ENCODE data around the gene HSPA4L.

HSPA4L gene

DNA sequence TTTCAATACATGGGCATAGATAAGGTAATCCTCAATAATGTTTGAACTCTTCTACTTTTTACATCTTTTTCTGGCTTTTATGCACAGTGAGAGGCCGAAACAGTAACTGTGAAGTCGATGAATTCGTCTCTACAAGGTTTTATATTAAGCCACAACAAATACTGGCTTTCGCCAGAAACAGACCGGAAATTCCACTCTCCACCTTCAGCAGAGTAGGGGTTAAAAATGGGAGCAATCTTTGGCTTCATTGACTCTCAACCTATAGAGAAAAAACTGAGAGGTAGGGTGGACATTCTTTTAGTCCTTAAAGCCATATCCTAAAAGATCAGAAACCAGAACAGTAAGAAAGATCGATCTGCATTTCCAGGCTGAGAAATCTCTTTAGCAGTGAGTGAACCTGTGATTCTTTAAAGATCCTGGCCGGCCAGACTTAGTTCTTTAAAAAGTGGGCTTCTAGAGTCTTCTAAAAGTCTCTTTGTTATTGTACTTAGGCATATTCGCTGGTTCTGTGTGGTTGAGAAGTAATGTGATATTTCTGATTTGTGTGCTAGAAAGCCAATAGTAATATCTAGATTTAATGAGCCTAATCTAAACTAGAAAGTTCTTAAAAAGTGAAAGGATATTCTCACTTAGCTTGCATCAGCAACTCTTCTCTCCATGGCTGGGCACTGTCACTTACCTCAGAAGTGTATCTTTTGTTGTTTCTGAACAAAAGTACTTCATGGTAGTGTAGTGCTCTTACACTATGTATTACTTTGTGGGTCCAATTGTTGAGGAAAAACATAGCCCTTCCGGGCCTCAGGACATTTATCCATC is 2.0 kb downstream of the HSPA4L start:
- no peak for DNase-seq (ENCODE audit: low read depth)

DNA sequence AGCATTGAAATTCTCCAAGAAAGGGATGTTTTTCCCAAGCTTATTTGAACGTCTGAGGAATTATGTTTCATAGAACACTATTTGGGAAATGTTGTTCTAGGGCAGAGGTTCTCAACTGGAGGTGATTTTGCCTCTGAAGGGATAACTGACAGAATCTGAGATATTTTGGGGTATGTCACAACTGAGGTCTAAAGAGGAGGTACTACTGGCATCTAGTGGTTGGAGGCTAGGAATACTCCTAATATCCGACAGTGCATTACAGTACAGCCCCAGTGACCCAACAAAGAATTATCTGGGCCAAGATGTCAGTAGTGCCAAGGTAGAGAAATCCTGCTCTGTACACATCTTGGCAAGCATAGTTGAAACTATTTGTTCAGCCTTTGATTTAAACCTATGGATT is 6.4 kb downstream of the HSPA4L start:
- no peak for DNase-seq (ENCODE audit: low read depth)

DNA sequence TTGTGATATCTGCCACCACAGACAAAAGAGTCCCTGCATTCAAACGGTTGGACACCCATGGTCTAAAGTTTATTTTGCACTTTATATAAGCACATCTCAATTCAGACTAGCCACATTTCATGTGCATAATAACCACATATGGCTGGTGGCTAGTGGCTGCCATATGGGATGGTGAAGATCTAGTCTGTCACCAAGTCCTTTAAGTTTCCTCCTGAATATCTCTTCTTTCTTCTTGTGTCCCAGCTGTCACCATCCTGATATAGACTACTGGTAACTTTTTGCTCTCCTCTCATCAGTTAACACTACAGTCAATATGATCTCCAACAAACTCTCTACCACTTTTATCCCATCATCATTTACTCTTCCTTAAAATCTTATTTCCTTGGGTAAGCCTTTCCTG is 9.3 kb downstream of the HSPA4L start:
- DNase-seq (ENCODE audit: low read depth) = no peak

DNA sequence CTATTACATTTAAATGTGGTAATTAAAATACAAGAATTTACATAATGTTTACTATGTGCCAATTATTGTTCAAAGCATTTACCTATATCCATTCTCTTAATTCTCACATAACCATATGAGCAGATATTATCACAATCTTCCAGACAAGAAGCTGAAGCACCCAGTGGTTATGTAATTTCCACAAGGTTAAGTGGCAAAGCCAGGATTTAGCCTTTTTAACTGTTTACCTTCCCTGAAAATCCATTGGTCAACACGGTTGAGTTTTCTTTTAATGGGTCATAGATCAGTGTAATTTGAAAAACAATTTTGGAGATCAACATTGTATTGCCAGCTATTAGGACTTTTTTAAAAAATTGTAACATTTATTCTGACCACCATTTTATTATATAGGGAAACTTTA is 11.4 kb downstream of the HSPA4L start:
- no peak for DNase-seq (ENCODE audit: low read depth)

DNA sequence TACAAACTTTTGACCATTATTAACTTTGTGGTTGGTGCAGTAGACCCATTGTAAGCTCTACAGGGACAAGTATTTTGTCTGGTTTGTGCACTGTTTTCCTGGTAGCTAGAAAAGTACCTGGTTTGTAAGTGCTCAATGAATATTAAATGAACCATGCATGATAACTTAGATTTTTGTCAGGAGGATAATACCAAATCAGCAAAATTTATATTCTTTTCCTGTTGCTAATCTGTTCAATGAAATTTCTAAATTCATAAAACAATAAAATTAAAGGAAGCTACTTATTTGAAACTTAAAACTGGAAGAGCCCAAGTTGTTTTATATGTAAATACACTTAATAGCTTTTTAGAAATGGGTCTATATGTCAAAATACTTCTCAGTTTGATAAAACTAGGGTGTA is 17.6 kb downstream of the HSPA4L start:
- DNase-seq (ENCODE audit: low read depth) = no peak

DNA sequence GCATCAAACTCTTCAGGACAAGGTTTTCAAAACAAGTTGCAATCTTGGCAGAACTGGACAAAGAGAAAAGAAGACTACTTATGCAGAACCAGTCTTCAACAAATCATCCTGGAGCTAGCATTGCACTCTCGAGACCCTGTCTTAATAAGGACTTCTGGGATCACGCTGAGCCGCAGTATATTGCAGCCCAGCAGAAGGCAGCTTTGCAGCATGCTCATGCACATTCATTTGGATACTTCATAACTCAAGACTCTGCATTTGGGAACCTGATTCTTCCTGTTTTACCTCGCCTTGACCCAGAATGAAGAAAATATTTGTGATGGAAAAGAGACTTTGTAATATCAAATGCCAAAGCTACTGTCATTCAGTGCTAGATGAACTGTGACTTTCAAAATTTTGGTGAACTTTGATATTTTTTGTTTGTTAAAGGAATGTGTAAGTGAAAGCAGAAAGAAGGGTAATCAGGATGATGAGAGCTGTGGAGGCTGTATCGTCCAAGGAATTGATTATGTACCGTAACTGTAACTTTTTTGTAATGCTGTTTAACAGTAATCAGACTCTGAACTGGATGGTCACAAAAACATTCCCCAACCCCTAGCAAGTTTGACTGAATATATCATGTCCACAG is 27.2 kb downstream of the HSPA4L start:
- no peak for DNase-seq (ENCODE audit: low read depth)

DNA sequence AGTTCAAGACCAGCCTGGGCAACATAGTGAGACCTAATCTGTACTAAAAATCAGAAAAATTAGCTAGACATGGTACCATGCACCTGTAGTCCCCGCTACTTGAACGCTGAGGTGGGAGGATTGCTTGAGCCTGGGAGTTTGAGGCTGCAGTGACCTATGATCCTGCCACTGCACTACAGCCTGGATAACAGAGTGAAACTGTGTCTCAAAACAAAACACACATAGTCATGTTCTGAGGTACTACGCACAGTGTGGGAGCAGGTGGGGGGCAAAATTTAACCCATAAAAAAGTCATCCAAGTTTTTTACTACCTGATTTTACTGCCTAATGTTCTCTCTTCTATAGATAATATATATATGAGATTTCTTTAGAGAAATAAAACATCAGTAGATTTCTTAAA is 28.4 kb downstream of the HSPA4L start:
- no peak for DNase-seq (ENCODE audit: low read depth)

DNA sequence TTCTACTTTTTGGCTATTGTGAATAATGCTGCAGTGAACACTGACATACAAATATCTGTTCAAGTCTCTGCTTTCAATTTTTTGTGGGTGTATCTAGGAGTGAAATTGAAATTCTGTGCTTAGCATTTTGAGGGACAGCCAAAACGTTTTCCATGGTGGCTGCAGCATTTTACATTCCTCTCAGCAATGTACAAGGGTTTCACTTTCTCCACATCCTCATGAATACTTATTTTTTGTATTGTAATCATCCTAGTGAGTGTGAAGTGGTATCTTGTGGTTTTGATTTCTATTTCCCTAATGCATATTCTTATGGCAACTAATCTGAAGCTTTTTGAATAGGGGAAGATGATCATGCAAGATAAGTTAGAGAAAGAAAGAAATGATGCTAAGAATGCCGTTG is 40.3 kb downstream of the HSPA4L start:
- no peak for DNase-seq (ENCODE audit: low read depth)

DNA sequence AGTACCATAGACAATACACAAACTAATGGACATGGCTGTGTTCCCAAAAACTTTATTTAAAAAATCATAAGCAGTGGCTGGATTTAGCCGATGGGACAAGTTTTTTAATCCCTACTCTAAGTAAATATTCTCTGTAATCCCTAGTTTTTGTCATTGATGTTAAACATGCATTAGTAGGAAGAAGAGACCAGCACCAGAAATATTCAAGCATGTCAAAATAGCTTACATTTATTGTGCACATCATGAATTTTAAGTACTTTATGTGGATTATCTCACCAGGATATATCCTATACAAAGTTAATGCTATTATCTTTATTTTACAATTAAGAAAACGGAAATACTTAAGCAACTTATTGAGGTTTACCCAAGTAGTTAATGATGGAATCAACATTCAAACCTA is 46.0 kb downstream of the HSPA4L start:
- no peak for DNase-seq (ENCODE audit: low read depth)

DNA sequence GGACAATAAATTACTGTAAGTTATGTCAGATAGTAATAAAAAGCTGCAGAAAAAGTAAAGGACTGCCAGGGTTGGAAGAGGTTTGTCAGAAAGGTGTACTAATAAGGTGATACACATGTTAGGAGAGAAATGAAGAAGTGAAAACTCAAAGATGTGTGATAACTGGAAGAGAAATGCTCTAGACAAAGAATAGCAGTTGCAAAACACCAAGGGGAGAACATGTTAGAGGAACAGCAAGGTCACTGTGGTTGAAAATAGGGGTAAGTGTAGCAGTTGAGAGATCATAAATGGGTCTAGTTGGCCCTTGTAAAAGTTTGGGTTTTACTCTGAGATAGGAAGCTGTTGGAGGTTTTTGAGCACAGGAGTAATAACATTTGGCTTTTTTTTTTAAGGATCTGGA is 46.9 kb downstream of the HSPA4L start:
- no peak for DNase-seq (ENCODE audit: low read depth)

DNA sequence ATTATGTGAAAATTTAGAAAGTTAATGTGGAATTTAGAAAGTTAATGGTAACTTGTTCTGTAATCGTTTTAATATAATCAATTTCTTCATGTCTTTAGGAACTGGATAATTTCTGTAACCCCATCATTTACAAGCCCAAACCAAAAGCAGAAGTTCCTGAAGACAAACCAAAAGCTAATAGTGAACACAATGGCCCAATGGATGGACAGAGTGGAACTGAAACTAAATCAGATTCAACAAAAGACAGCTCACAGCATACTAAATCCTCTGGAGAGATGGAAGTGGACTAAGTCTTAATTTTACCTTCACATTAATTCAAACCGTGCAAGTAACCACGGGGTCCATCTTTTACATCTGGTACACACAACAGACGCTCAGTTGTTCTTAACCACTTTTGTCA is 50.5 kb downstream of the HSPA4L start:
- DNase-seq (ENCODE audit: low read depth) = no peak

DNA sequence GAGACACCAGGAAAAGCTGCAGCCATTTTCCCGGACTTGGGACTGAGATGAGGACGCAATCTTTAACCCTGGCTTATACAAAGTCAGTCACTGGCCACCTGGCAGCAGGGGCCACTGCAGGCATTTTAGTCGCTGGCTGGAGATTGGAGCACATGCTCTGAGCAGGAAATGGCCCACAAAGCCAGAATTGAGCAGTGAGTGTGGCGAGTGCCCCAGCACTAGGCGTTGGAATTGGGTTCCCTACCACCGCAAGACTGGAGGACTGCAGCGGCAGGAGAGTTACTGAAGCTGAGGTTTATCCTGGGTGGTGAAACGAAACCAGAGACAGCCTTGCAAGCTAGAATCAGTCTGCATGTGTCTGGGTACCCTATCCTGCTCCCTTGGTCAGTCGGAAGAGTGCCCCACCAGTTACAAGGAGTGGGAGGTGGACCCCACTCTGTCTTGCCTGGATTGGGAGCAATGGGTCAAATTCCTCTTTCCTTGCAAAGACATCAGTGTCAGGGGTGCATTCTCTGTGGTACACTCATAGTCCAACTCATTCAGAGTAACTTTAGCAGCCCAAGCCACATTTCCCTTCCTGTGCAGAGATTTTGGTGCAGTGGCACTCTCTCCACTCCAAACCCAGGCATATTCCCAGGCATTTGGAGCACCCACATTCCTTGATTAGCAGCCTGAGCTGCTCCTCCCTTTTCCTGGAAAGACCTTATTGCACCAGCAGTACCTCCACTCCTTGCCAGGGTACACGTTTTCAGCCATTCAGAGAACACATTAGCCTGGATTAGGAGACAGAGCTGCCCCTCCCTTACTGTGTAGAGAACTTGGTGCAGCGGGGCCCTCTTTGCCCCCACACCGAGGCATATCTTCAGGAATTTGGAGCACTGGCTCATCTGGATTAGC is 61.8 kb downstream of the HSPA4L start:
- DNase-seq (ENCODE audit: low read depth) = no peak

DNA sequence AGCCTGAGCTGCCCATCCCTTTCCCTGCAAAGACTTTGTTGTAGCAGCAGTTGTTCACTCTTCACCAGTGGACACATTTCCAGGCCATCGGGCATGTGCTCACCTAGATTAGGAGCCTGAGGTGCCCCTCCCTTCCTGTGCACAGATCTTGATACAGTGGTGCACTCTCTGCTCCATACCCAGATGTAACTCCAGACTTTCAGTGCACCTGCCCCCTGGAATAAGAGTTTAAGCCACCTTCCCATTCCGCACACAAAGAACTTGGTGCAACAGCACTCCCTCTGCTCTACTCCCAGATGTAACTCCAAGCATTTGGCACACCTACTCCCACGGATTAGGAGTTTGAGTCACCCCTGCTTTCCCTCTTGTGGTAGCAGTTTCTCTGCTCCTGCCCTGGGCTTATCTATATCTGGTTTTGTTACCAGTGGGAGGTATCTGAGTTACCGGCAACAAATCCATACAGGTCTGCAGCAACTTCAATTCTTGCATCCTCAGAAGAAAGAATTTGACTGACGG is 62.5 kb downstream of the HSPA4L start:
- no peak for DNase-seq (ENCODE audit: low read depth)

DNA sequence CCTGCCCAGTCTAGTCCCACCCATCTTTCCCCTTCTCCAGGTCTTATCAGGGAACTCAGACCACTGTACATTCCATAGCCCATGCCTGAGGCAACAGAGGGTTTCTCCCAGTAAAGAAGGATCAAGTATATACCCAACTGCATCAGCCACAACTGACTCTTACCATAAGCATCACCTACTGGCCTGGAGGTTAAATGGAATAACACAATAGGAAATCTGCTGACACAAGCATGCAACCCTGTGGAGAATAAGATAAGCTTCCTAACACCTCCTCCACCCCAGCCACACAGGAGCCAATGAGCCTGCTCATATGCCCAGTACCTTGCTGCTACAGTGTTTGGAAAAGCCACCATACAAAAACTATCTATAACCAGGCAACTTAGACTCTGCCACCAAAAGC is 63.9 kb downstream of the HSPA4L start:
- no peak for DNase-seq (ENCODE audit: low read depth)

DNA sequence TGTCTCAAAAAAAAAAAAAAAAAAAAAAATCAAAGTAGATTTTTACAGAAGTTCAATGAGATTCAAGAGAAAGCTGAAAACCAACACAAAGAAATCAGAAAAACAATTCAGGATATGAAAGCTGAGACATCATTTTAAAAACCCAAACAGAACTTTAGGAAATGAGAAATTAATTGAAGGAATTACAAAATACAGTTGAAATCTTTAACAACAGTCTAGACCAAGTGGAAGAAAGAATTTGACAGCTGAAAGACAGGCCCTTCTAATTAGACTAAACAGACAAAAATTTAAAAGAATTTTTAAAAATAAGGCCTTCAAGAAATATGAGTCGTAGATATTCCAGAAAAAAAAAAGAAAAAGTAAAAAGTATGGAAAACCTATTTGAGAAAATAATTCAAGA is 64.6 kb downstream of the HSPA4L start:
- no peak for DNase-seq (ENCODE audit: low read depth)

DNA sequence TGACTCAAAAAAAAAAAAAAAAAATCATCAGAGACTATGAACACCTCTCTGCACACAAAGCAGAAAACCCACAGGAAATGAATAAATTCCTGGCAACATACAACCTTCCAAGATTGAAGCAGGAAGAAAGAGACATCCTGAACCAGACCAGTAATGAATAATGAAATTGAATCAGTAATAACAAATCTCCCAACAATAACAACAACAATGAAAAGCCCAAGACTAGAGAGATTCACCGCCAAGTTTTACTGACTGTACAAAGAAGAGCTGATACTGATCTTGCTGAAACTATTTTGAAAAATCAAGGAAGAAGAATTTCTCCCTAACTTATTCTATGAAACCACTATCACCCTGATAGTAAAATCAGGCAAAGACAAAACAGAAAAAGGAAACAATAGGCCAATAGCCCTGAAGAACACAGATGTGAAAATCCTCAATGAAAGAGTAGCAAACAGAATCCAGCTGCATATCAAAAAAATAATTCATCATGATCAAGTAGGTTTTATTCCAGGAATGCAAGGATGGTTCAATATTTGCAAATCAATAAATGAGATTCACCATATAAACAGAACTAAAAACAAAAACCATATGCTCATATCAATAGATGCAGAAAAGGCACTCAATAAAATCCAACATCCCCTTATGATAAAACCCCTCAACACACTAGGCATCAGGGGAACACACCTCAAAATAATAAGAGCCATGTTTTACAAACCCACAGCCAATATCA is 67.5 kb downstream of the HSPA4L start:
- DNase-seq (ENCODE audit: low read depth) = no peak

DNA sequence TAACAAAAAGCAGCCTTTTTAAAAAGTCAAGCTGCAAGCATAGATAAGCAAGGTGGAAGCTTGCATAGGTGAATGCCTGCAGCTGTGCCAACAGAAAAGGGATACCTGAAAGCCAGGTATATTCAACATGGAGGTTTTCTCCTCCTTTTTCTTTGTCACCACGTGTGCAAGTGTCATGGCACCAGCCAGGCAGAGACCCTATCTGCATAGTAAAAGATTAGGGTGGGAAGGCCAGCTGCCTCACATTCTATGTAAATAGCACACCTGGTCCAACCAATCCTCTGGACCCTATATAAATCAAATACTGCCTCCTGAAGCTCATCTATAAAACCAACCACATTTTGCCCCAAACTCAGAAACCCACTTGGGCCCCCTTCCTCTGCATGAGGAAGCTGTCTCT is 70.5 kb downstream of the HSPA4L start:
- DNase-seq (ENCODE audit: low read depth) = no peak

DNA sequence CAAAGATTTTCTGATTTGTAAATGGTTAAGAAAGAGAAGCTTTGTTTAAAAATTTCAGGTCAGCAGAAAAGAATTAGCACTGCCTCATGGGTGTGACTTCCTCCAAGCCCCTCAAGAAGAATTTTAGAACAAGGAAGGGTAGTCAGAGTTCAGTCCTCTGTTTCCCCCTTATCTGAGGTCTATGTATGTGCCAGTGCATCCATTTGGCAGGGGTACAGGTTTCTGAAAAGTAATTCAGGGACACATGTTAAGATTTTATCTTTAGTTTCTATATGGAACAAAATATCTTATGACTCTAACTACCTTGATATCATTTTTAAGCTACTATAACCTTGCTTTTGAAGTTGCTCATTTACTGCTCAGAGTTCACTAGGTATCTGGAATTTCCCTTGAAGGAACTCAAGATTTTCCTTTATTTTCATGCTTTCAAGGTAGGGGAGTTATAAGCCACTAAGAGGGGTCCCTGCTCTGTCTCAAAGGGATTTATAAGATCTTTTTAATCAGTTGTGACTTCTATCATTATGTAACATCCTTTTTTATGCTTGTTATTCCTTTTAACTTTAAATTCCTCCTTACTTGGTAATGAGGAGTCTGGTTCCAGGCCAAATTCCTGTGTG is 74.2 kb downstream of the HSPA4L start:
- DNase-seq (ENCODE audit: low read depth) = no peak

DNA sequence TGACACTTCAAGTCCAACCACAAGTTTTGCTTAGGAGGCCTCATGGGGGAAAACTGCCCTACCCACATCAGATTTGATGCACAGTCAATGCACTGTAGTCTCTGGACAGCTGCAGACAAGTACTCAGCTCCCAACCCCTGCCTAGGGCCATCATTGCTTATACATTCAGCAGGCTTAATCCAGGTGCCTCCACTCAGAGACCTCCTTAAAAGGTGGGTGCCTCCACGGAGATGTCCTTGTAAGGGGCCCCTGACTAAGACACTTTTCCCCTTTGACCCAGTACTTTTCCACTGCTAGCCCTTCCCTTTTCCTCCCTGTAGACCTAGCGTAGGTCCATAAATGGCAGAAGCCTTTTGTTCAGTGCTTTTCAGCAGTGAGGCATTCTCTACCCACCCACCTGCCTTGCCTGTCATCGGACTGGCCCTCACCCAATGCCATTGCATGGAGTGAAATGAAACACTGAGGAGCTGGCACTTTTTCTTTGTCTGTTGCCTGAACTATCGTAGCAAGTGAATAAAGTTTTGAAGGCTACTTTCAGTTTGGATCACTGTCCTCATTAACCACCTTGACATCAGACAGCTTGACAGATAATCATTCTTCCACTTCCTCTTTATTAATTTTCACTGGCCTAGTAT is 74.8 kb downstream of the HSPA4L start:
- no peak for DNase-seq (ENCODE audit: low read depth)

DNA sequence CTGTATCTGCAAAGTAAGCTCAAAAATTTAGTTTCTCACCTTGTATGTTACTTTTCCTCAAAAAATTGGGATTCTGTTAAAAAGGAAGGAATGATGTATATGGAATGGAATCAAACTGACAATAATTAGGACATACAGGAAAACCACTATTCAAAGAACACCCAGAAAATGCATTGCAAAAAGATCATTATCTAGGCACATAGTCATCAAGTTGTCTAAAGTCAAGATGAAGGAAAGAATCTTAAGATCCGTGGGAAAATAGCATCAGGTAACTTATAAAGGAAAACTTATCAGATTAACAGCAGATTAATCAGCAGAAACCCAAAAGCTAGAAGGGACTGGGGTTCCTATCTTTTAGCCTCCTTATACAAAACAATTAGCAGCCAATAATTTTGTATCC is 75.5 kb downstream of the HSPA4L start:
- no peak for DNase-seq (ENCODE audit: low read depth)

DNA sequence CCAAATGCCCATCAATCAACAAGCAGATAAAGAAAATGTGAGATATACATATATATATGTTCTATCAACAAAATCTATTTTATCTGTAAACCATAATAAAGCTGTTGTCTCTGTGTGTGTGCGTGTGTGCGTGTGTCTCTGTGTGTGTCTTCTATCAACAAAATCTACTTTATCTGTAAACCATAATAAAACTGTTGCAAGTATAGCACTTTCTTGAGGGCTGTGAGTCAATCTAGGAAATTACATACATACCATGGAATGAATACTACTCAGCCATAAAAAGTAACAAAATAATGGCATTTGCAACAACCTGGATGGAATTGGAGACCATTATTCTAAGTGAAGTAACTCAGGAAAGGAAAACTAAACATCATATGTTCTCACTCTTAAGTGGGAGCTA is 86.1 kb downstream of the HSPA4L start:
- DNase-seq (ENCODE audit: low read depth) = no peak
